H9 (cell line): ENCODE results near the gene EIF3F. TPM values are rescaled to one million over a fixed set of nuclear protein-coding genes. Genes with fewer than 3 reads are reported as not detected.

Source experiments
- DNase-seq: peaks from one replicate; pipeline ENCODE4 v3.0.0-alpha.2; 2017
- H2AFZ ChIP-seq: one replicate; pipeline ENCODE4 v1.6.1; 2013; ENCODE audit warnings: mild to moderate bottlenecking, low read length, control low read depth, moderate library complexity
- H2AK5ac ChIP-seq: 2 replicates; pipeline ENCODE4 v1.6.1; 2013; ENCODE audit warnings: low read length, control low read depth, mixed read lengths; ENCODE audit not compliant: insufficient read length
- H2BK120ac ChIP-seq: one replicate; pipeline ENCODE4 v1.6.1; 2013; ENCODE audit warnings: low read depth, mild to moderate bottlenecking, low read length, control low read depth, inconsistent platforms; ENCODE audit not compliant: poor library complexity, severe bottlenecking
- H2BK12ac ChIP-seq: 2 replicates; pipeline ENCODE4 v1.6.1; 2013; ENCODE audit warnings: low read length, control low read depth, mixed read lengths, low read depth; ENCODE audit not compliant: insufficient read length
- H2BK15ac ChIP-seq: 2 replicates; pipeline ENCODE4 v1.6.1; 2013; ENCODE audit warnings: low read depth, low read length, control low read depth
- H2BK20ac ChIP-seq: one replicate; pipeline ENCODE4 v1.6.1; 2013; ENCODE audit warnings: low read depth, mild to moderate bottlenecking, low read length, control low read depth, inconsistent platforms; ENCODE audit not compliant: poor library complexity, severe bottlenecking
- H2BK5ac ChIP-seq: 2 replicates; pipeline ENCODE4 v1.6.1; 2013; ENCODE audit warnings: low read length, control low read depth, mixed read lengths; ENCODE audit not compliant: insufficient read length
- H3K14ac ChIP-seq: 2 replicates; pipeline ENCODE4 v1.6.1; 2013; ENCODE audit warnings: low read length, control low read depth; ENCODE audit not compliant: insufficient read depth
- H3K18ac ChIP-seq: 2 replicates; pipeline ENCODE4 v1.6.1; 2013; ENCODE audit warnings: low read depth, mild to moderate bottlenecking, mixed read lengths, low read length, control low read depth; ENCODE audit not compliant: insufficient read length
- H3K23ac ChIP-seq: 2 replicates; pipeline ENCODE4 v1.6.1; 2013; ENCODE audit warnings: low read length, control low read depth, mixed read lengths, low read depth; ENCODE audit not compliant: insufficient read length
- H3K23me2 ChIP-seq: 2 replicates; pipeline ENCODE4 v1.6.1; 2013; ENCODE audit warnings: low read depth, mild to moderate bottlenecking, mixed read lengths, low read length, control low read depth; ENCODE audit not compliant: insufficient read length, poor library complexity, severe bottlenecking
- H3K27ac ChIP-seq: 2 replicates; pipeline ENCODE4 v1.5.1; 2013; ENCODE audit warnings: low read length, control low read depth, mixed read lengths, low read depth; ENCODE audit not compliant: insufficient read length
- H3K27me3 ChIP-seq: 2 replicates; pipeline ENCODE4 v1.6.1; 2013; ENCODE audit warnings: low read length, control low read depth, inconsistent platforms; ENCODE audit not compliant: insufficient read depth
- H3K4ac ChIP-seq: 2 replicates; pipeline ENCODE4 v1.6.1; 2013; ENCODE audit warnings: low read depth, mild to moderate bottlenecking, control low read depth, inconsistent platforms, low read length, moderate library complexity
- H3K4me1 ChIP-seq: 2 replicates; pipeline ENCODE4 v1.6.1; 2013; ENCODE audit warnings: low read length, control low read depth, inconsistent platforms; ENCODE audit not compliant: insufficient read depth
- H3K4me2 ChIP-seq: 2 replicates; pipeline ENCODE4 v1.6.1; 2013; ENCODE audit warnings: low read length, control low read depth, mixed read lengths; ENCODE audit not compliant: insufficient read length, insufficient read depth
- H3K56ac ChIP-seq: 2 replicates; pipeline ENCODE4 v1.6.1; 2013; ENCODE audit warnings: low read depth, mild to moderate bottlenecking, mixed read lengths, low read length, control low read depth; ENCODE audit not compliant: insufficient read length
- H3K79me1 ChIP-seq: 2 replicates; pipeline ENCODE4 v1.6.1; 2013; ENCODE audit warnings: low read depth, mild to moderate bottlenecking, moderate library complexity, low read length, control low read depth, inconsistent platforms; ENCODE audit not compliant: insufficient read depth, poor library complexity, severe bottlenecking
- H3K79me2 ChIP-seq: 2 replicates; pipeline ENCODE4 v1.6.1; 2013; ENCODE audit warnings: low read length, control low read depth, inconsistent platforms; ENCODE audit not compliant: insufficient read depth
- H3K9ac ChIP-seq: 2 replicates; pipeline ENCODE4 v1.6.1; 2013; ENCODE audit warnings: low read length, control low read depth, mixed read lengths; ENCODE audit not compliant: insufficient read length; ENCODE audit errors: extremely low read depth
- H3K9me3 ChIP-seq: one replicate; pipeline ENCODE4 v1.6.1; 2013; ENCODE audit warnings: low read depth, low read length, inconsistent platforms; ENCODE audit not compliant: control insufficient read depth
- H3T11ph ChIP-seq: one replicate; pipeline ENCODE4 v1.6.1; 2013; ENCODE audit warnings: mild to moderate bottlenecking, low read length, control low read depth, inconsistent platforms
- H4K20me1 ChIP-seq: one replicate; pipeline ENCODE4 v1.6.1; 2013; ENCODE audit not compliant: control insufficient read depth, insufficient read length, insufficient read depth
- H4K5ac ChIP-seq: 2 replicates; pipeline ENCODE4 v1.6.1; 2013; ENCODE audit warnings: low read depth, mild to moderate bottlenecking, mixed read lengths, low read length, control low read depth; ENCODE audit not compliant: insufficient read length
- H4K8ac ChIP-seq: replicated peaks from 2 replicates; pipeline ENCODE4 v1.6.1; 2013; ENCODE audit warnings: low read length, control low read depth, mixed read lengths, low read depth; ENCODE audit not compliant: insufficient read length
- H4K91ac ChIP-seq: 2 replicates; pipeline ENCODE4 v1.6.1; 2013; ENCODE audit warnings: low read depth, mild to moderate bottlenecking, moderate library complexity, mixed read lengths, low read length, control low read depth; ENCODE audit not compliant: insufficient read length
- H3K27ac Mint-ChIP-seq, 3 experiments: 2 replicates in 2 of 3; 3 replicates in 1 of 3; pipeline ENCODE4 v1.8.0; 2020 to 2021; ENCODE audit warnings: mixed read lengths in 3 of 3, mild to moderate bottlenecking in 1 of 3, moderate library complexity in 1 of 3
- H3K27me3 Mint-ChIP-seq: 2 replicates; pipeline ENCODE4 v1.8.0; 2021; ENCODE audit warnings: low read depth, mild to moderate bottlenecking, moderate library complexity, mixed read lengths
- H3K36me3 Mint-ChIP-seq, 3 experiments: 2 replicates in 2 of 3; 3 replicates in 1 of 3; pipeline ENCODE4 v1.8.0; 2020 to 2021; ENCODE audit warnings: low read depth in 3 of 3, mixed read lengths in 3 of 3; ENCODE audit not compliant: insufficient read depth in 1 of 3
- H3K4me1 Mint-ChIP-seq, 2 experiments: 2 replicates each; pipeline ENCODE4 v1.8.0; 2020; ENCODE audit warnings: mixed read lengths in 2 of 2
- H3K4me3 Mint-ChIP-seq, 2 experiments: 2 replicates in 1 of 2; 3 replicates in 1 of 2; pipeline ENCODE4 v1.8.0; 2020 to 2021; ENCODE audit warnings: mild to moderate bottlenecking in 2 of 2, mixed read lengths in 2 of 2, moderate library complexity in 1 of 2
- H3K9me3 Mint-ChIP-seq, 2 experiments: 2 replicates in 1 of 2; 3 replicates in 1 of 2; pipeline ENCODE4 v1.8.0; 2020; ENCODE audit warnings: mild to moderate bottlenecking in 2 of 2, mixed read lengths in 2 of 2, moderate library complexity in 1 of 2
- CTCF ChIP-seq: fragments of 200-600 bp; sonication (generic); conservative IDR thresholded peaks from 3 replicates; pipeline ENCODE4 v1.8.0; 2021; ENCODE audit warnings: antibody characterized with exemption, mild to moderate bottlenecking
- WGBS: extraction: QIAGEN DNeasy Blood & Tissue Kit; methylation state at CpG from one replicate; pipeline ENCODE4 v1.1.7; 2013; ENCODE audit warnings: missing lambda C conversion rate, low lambda C conversion rate, mixed read lengths; ENCODE audit not compliant: insufficient read length; ENCODE audit errors: extremely low coverage; 5-methylcytosine and 5-hydroxymethylcytosine counted together
- total RNA-seq: library from RNA; stranded (reverse); gene quantifications from 2 replicates; pipeline ENCODE4 v1.2.1, GENCODE V29; 2021

EIF3F gene
- total RNA-seq, 1 experiment from 2014 or later, result 348 TPM

- Histone ChIP-seq H3K4me1 (no peaks in the 10 kb centered on the region), H2BK5ac (no peak overlapping the region)
These were observed 47.6 kb downstream of the EIF3F start for GRCh38 chr11:8034604-8035190.

More at GRCh38 chr11:8034604-8035190, 47.6 kb downstream of the EIF3F start:
- H3K9ac ChIP-seq, result no peak overlapping the region
- Mint-ChIP-seq H3K4me3 (no peak overlapping the region), H3K4me1 (peaks cover 12 to 15% of the 10 kb centered on the region in 2 experiments), H3K9me3 (no peaks in the 10 kb centered on the region; a peak in 1 of 5 replicates), H3K36me3 (no peaks in the 10 kb centered on the region; a peak in 1 of 7 replicates), H3K27me3 (peaks cover 48% of the 10 kb centered on the region), H3K27ac (no peak overlapping the region)
- H3K56ac ChIP-seq, result no peak overlapping the region
- H3K27ac ChIP-seq, result no peak overlapping the region
- H3K79me1 ChIP-seq, result no peaks in the 10 kb centered on the region
- no peak overlapping the region for H3T11ph ChIP-seq
- no peak overlapping the region for H2AFZ ChIP-seq
- no peak for DNase-seq
- no peak overlapping the region for H2BK120ac ChIP-seq
- H3K9me3 ChIP-seq, result no peaks in the 10 kb centered on the region
- no peak overlapping the region for H4K91ac ChIP-seq
- no peaks in the 10 kb centered on the region for H3K27me3 ChIP-seq
- H3K4ac ChIP-seq, result no peak overlapping the region
- H2BK15ac ChIP-seq, result no peak overlapping the region
- no peak overlapping the region for H2AK5ac ChIP-seq
- H4K5ac ChIP-seq, result no peak overlapping the region
- H3K4me2 ChIP-seq, result no peak overlapping the region
- no peak overlapping the region for H2BK12ac ChIP-seq
- no peak overlapping the region for H4K8ac ChIP-seq
- TF ChIP-seq CTCF, result no peak
- no peak overlapping the region for H3K14ac ChIP-seq
- H3K79me2 ChIP-seq, result no peaks in the 10 kb centered on the region
- no peaks in the 10 kb centered on the region for H4K20me1 ChIP-seq
- WGBS, result no CpG with 5 or more reads among the region's 5 CpGs
- no peak overlapping the region for H2BK20ac ChIP-seq
- no peak overlapping the region for H3K18ac ChIP-seq
- no peaks in the 10 kb centered on the region for H3K23me2 ChIP-seq
- H3K23ac ChIP-seq, result no peak overlapping the region
